Osteoblast (primary cell): ENCODE results near the gene PTPRK. TPM values are rescaled to one million over a fixed set of nuclear protein-coding genes. Genes with fewer than 3 reads are reported as not detected.

Experiments used
- DNase-seq: peaks from one replicate; pipeline ENCODE4 v3.0.0; 2011; ENCODE audit warnings: low spot score, mixed read lengths; ENCODE audit not compliant: insufficient read length; ENCODE audit errors: missing footprints
- H2AFZ ChIP-seq: 2 replicates; pipeline ENCODE4 v1.6.0; 2011; ENCODE audit warnings: mild to moderate bottlenecking, low read length
- H3K27ac ChIP-seq: 2 replicates; pipeline ENCODE4 v1.5.1; 2011; ENCODE audit warnings: mild to moderate bottlenecking, low read depth, low read length, moderate library complexity
- H3K27me3 ChIP-seq: 2 replicates; pipeline ENCODE4 v1.6.0; 2012; ENCODE audit warnings: mild to moderate bottlenecking, control low read depth, inconsistent platforms, low read length, moderate library complexity; ENCODE audit not compliant: insufficient read depth
- H3K36me3 ChIP-seq: 2 replicates; pipeline ENCODE4 v1.5.1; 2011; ENCODE audit warnings: mild to moderate bottlenecking, low read length, control low read depth, moderate library complexity; ENCODE audit not compliant: insufficient read depth
- H3K4me1 ChIP-seq: 2 replicates; pipeline ENCODE4 v1.5.1; 2011; ENCODE audit warnings: mild to moderate bottlenecking, low read length, control low read depth, moderate library complexity; ENCODE audit not compliant: insufficient read depth
- H3K4me2 ChIP-seq: 2 replicates; pipeline ENCODE4 v1.6.0; 2011; ENCODE audit warnings: mild to moderate bottlenecking, low read length; ENCODE audit not compliant: insufficient read depth
- H3K4me3 ChIP-seq: fragments of 200-600 bp; sonication (generic); 3 replicates; pipeline ENCODE4 v1.5.1; 2012; ENCODE audit warnings: mild to moderate bottlenecking, low read length, inconsistent platforms; ENCODE audit not compliant: insufficient read depth
- H3K79me2 ChIP-seq: 2 replicates; pipeline ENCODE4 v1.6.0; 2012; ENCODE audit warnings: mild to moderate bottlenecking, low read length, control low read depth, inconsistent platforms; ENCODE audit not compliant: insufficient read depth
- H3K9me3 ChIP-seq: 2 replicates; pipeline ENCODE4 v1.5.1; 2011; ENCODE audit warnings: low read depth, low read length, control low read depth
- H4K20me1 ChIP-seq: 2 replicates; pipeline ENCODE4 v1.6.0; 2012; ENCODE audit warnings: mild to moderate bottlenecking, low read length, control low read depth; ENCODE audit not compliant: insufficient read depth
- CTCF ChIP-seq: IDR thresholded peaks from 2 replicates; pipeline ENCODE4 v1.5.1; 2011; ENCODE audit warnings: mild to moderate bottlenecking, low read depth, low read length, moderate library complexity; ENCODE audit errors: extremely low read depth
- total RNA-seq: library from RNA; depleted of rRNA; stranded (reverse); fragments of >200 nt; gene quantifications from 2 replicates; pipeline ENCODE4 v1.2.3, GENCODE V29; 2012

Gene PTPRK
- total RNA-seq, 1 donor, result 165 TPM

- H3K27me3 ChIP-seq, result no peaks in the 10 kb centered on the region
- H3K4me3 ChIP-seq, result no peak overlapping the region
- no peaks in the 10 kb centered on the region for H4K20me1 ChIP-seq
- no peaks in the 10 kb centered on the region for H3K9me3 ChIP-seq
- H3K4me2 ChIP-seq, result no peak overlapping the region
- H3K36me3 ChIP-seq, result no peaks in the 10 kb centered on the region
- no peak for TF ChIP-seq CTCF
- H3K27ac ChIP-seq, result no peak overlapping the region
- H3K4me1 ChIP-seq, result peaks cover 8% of the 10 kb centered on the region
- H3K79me2 ChIP-seq, result no peaks in the 10 kb centered on the region
- H2AFZ ChIP-seq, result no peak overlapping the region
- DNase-seq, result no peak
These were observed 512.7 kb downstream of the PTPRK start for GRCh38 chr6:128007658-128008057.

GRCh38 chr6:128005009-128005408 lies 515.4 kb downstream of the PTPRK start:
- H3K27ac ChIP-seq, result no peak overlapping the region
- H3K4me2 ChIP-seq, result no peak overlapping the region
- no peak for TF ChIP-seq CTCF
- H3K79me2 ChIP-seq, result no peaks in the 10 kb centered on the region
- H3K4me1 ChIP-seq, result peaks cover 6% of the 10 kb centered on the region
- no peak for DNase-seq
- no peaks in the 10 kb centered on the region for H3K9me3 ChIP-seq
- no peaks in the 10 kb centered on the region for H4K20me1 ChIP-seq
- H2AFZ ChIP-seq, result no peak overlapping the region
- H3K36me3 ChIP-seq, result no peaks in the 10 kb centered on the region
- no peak overlapping the region for H3K4me3 ChIP-seq
- no peaks in the 10 kb centered on the region for H3K27me3 ChIP-seq

- no peak for DNase-seq
- Histone ChIP-seq H3K4me1 (peaks cover 4% of the 10 kb centered on the region), H3K9me3 (no peaks in the 10 kb centered on the region), H4K20me1 (no peaks in the 10 kb centered on the region), H3K27ac (no peak overlapping the region), H3K79me2 (no peaks in the 10 kb centered on the region), H2AFZ (no peak overlapping the region), H3K4me3 (no peak overlapping the region), H3K36me3 (no peaks in the 10 kb centered on the region), H3K27me3 (no peaks in the 10 kb centered on the region), H3K4me2 (no peak overlapping the region)
- no peak for TF ChIP-seq CTCF
These were observed 520.0 kb downstream of the PTPRK start for GRCh38 chr6:128000363-128000762.

- Histone ChIP-seq H3K36me3 (no peaks in the 10 kb centered on the region), H3K27ac (no peak overlapping the region), H4K20me1 (no peaks in the 10 kb centered on the region), H3K4me1 (no peaks in the 10 kb centered on the region), H3K79me2 (no peaks in the 10 kb centered on the region), H3K4me3 (no peak overlapping the region), H3K27me3 (no peaks in the 10 kb centered on the region), H2AFZ (no peak overlapping the region), H3K9me3 (no peaks in the 10 kb centered on the region), H3K4me2 (no peak overlapping the region)
- DNase-seq, result no peak
- TF ChIP-seq CTCF, result no peak
These were observed 521.4 kb downstream of the PTPRK start for GRCh38 chr6:127998985-127999384.
